H1 (cell line): Measurements from ENCODE around the gene SUSD6. TPM values are rescaled to one million over a fixed set of nuclear protein-coding genes. Genes with fewer than 3 reads are reported as not detected.

Experiments used
- CTCF ChIA-PET: fragments of 300-600 bp; sonication (Branson Sonifier 250); formaldehyde crosslinking; loops from one replicate; lab custom pipeline; 2021; ENCODE audit not compliant: partially characterized antibody; lab: Charles Lee
- POLR2A ChIA-PET: fragments of 300-600 bp; sonication (Branson Sonifier 250); formaldehyde crosslinking; loops from one replicate; lab custom pipeline; 2021; ENCODE audit warnings: inconsistent platforms; ENCODE audit not compliant: partially characterized antibody; lab: Charles Lee
- DNase-seq, 2 experiments: peaks; one replicate each; pipeline versions ENCODE4 v3.0.0 to v3.0.0-alpha.2; 2010 to 2022; ENCODE audit warnings: low spot score in 2 of 2, low read depth in 1 of 2, mixed read lengths in 1 of 2
- FAIRE-seq: peaks from 2 replicates; lab custom pipeline; 2011; peaks lifted over from hg19 to GRCh38; lab: Jason Lieb, UNC
- H2AFZ ChIP-seq: 2 replicates; pipeline ENCODE4 v1.8.1; 2012; ENCODE audit warnings: low read length, inconsistent platforms
- H2AK5ac ChIP-seq: 2 replicates; pipeline ENCODE4 v1.6.1; 2013; ENCODE audit warnings: low read depth, low read length
- H2BK120ac ChIP-seq: replicated peaks from 2 replicates; pipeline ENCODE3; 2013; ENCODE audit warnings: low read depth, low read length, inconsistent platforms
- H2BK12ac ChIP-seq: 2 replicates; pipeline ENCODE4 v1.6.1; 2013; ENCODE audit warnings: low read depth, low read length
- H2BK15ac ChIP-seq: 2 replicates; pipeline ENCODE4 v1.6.1; 2013; ENCODE audit warnings: low read length
- H2BK20ac ChIP-seq: 2 replicates; pipeline ENCODE4 v1.6.1; 2013; ENCODE audit warnings: low read length
- H2BK5ac ChIP-seq: 2 replicates; pipeline ENCODE4 v1.6.1; 2013; ENCODE audit warnings: low read depth, low read length
- H3K14ac ChIP-seq: 2 replicates; pipeline ENCODE4 v1.6.1; 2013; ENCODE audit warnings: inconsistent platforms; ENCODE audit not compliant: insufficient read length
- H3K18ac ChIP-seq: 2 replicates; pipeline ENCODE4 v1.6.1; 2013; ENCODE audit warnings: low read length; ENCODE audit errors: extremely low read depth
- H3K23ac ChIP-seq: 2 replicates; pipeline ENCODE4 v1.6.1; 2013; ENCODE audit warnings: inconsistent platforms; ENCODE audit not compliant: insufficient read length
- H3K23me2 ChIP-seq: 2 replicates; pipeline ENCODE4 v1.6.1; 2013; ENCODE audit warnings: low read depth, low read length
- H3K27ac ChIP-seq: 2 replicates; pipeline ENCODE4 v1.6.1; 2011; ENCODE audit warnings: low read depth, low read length, inconsistent platforms
- H3K27me3 ChIP-seq, 4 experiments: replicated peaks in 1 of 4; 1 replicate in 1 of 4; 2 replicates in 3 of 4; pipeline versions ENCODE4 v1.6.1 to v1.8.1; 2011 to 2013; ENCODE audit warnings: low read length in 3 of 4, mild to moderate bottlenecking in 3 of 4, inconsistent platforms in 2 of 4, mixed read lengths in 2 of 4, moderate library complexity in 1 of 4; ENCODE audit not compliant: control insufficient read depth in 3 of 4, insufficient read depth in 3 of 4; ENCODE audit errors: extremely low read depth in 1 of 4
- H3K36me3 ChIP-seq, 4 experiments: 2 replicates each; pipeline versions ENCODE4 v1.6.1 to v1.8.1; 2011 to 2013; ENCODE audit warnings: mild to moderate bottlenecking in 4 of 4, low read length in 3 of 4, moderate library complexity in 2 of 4, control low read depth in 1 of 4, inconsistent platforms in 1 of 4; ENCODE audit not compliant: insufficient read depth in 4 of 4, control insufficient read depth in 2 of 4
- H3K4ac ChIP-seq: replicated peaks from 2 replicates; pipeline ENCODE3; 2013; ENCODE audit warnings: low read length, low read depth, mixed read lengths, inconsistent platforms; ENCODE audit not compliant: insufficient read length
- H3K4me1 ChIP-seq, 4 experiments: replicated peaks in 1 of 4; 1 replicate in 1 of 4; 2 replicates in 3 of 4; pipeline versions ENCODE4 v1.6.1 to v1.8.1; 2011 to 2013; ENCODE audit warnings: low read length in 3 of 4, inconsistent platforms in 2 of 4, mixed read lengths in 1 of 4; ENCODE audit not compliant: insufficient read depth in 4 of 4, control insufficient read depth in 3 of 4
- H3K4me2 ChIP-seq, 2 experiments: 2 replicates each; pipeline versions ENCODE4 v1.6.1 to v1.8.1; 2011 to 2013; ENCODE audit warnings: low read depth in 2 of 2, low read length in 2 of 2, control low read depth in 1 of 2, inconsistent platforms in 1 of 2, mild to moderate bottlenecking in 1 of 2; ENCODE audit not compliant: insufficient read depth in 1 of 2
- H3K4me3 ChIP-seq, 4 experiments: fragments of 200-600, 300-600 bp in 1 of 4; sonication (generic), shearing (Covaris generic), sonication (Bioruptor Twin) in 1 of 4; 2 replicates each; pipeline versions ENCODE4 v1.5.1 to v1.8.1; 2011 to 2016; ENCODE audit warnings: low read length in 4 of 4, low read depth in 3 of 4, control low read depth in 2 of 4, inconsistent platforms in 2 of 4, mild to moderate bottlenecking in 2 of 4, mixed read lengths in 1 of 4, moderate library complexity in 1 of 4; ENCODE audit not compliant: insufficient read depth in 2 of 4; ENCODE audit errors: extremely low read depth in 1 of 4
- H3K56ac ChIP-seq: replicated peaks from 2 replicates; pipeline ENCODE3; 2013; ENCODE audit warnings: low read depth, mild to moderate bottlenecking, mixed read lengths, low read length, inconsistent platforms; ENCODE audit not compliant: insufficient read length
- H3K79me1 ChIP-seq: 2 replicates; pipeline ENCODE4 v1.6.1; 2013; ENCODE audit warnings: low read depth, low read length, control low read depth
- H3K79me2 ChIP-seq, 2 experiments: 2 replicates each; pipeline versions ENCODE4 v1.6.1 to v1.8.1; 2012 to 2013; ENCODE audit warnings: low read length in 2 of 2, mild to moderate bottlenecking in 2 of 2, inconsistent platforms in 1 of 2; ENCODE audit not compliant: insufficient read depth in 2 of 2, control insufficient read depth in 1 of 2
- H3K9ac ChIP-seq, 4 experiments: replicated peaks in 1 of 4; 1 replicate in 1 of 4; 2 replicates in 3 of 4; pipeline versions ENCODE4 v1.6.1 to v1.8.1; 2011 to 2013; ENCODE audit warnings: low read depth in 3 of 4, low read length in 3 of 4, control low read depth in 2 of 4, mild to moderate bottlenecking in 2 of 4, moderate library complexity in 2 of 4, inconsistent platforms in 1 of 4; ENCODE audit errors: extremely low read depth in 1 of 4
- H3K9me3 ChIP-seq, 2 experiments: 2 replicates each; pipeline versions ENCODE4 v1.6.1 to v1.8.1; 2012 to 2013; ENCODE audit warnings: mild to moderate bottlenecking in 2 of 2, moderate library complexity in 2 of 2, control low read depth in 1 of 2, inconsistent platforms in 1 of 2, low read depth in 1 of 2, low read length in 1 of 2, mixed read lengths in 1 of 2; ENCODE audit not compliant: insufficient read depth in 2 of 2
- H4K20me1 ChIP-seq, 2 experiments: replicated peaks in 1 of 2; 2 replicates each; pipeline versions ENCODE3 to v1.8.1; 2011 to 2013; ENCODE audit warnings: inconsistent platforms in 2 of 2, low read length in 2 of 2, mild to moderate bottlenecking in 1 of 2; ENCODE audit not compliant: insufficient read depth in 2 of 2, control insufficient read depth in 1 of 2
- H4K5ac ChIP-seq: 2 replicates; pipeline ENCODE4 v1.6.1; 2013; ENCODE audit warnings: low read length, low read depth, mixed read lengths, inconsistent platforms; ENCODE audit not compliant: insufficient read length
- H4K8ac ChIP-seq: 2 replicates; pipeline ENCODE4 v1.8.0; 2013; ENCODE audit warnings: mild to moderate bottlenecking, moderate library complexity, low read length, inconsistent platforms; ENCODE audit not compliant: insufficient read depth; ENCODE audit errors: extremely low read depth
- H4K91ac ChIP-seq: replicated peaks from 2 replicates; pipeline ENCODE3; 2013; ENCODE audit warnings: low read length, mixed read lengths, inconsistent platforms; ENCODE audit not compliant: insufficient read length
- RXRA ChIP-seq: IDR thresholded peaks from 2 replicates; pipeline ENCODE4 v1.6.1; 2011; ENCODE audit warnings: low read depth, mild to moderate bottlenecking, low read length, moderate library complexity; ENCODE audit not compliant: insufficient read depth
- WGBS, 2 experiments: shearing (Covaris generic) in 1 of 2; methylation state at CpG; one replicate each; pipeline versions ENCODE4 v1.1.6 to v1.1.7; 2013 to 2015; ENCODE audit warnings: low lambda C conversion rate in 2 of 2, mixed read lengths in 2 of 2, inconsistent platforms in 1 of 2, low coverage in 1 of 2, missing lambda C conversion rate in 1 of 2; ENCODE audit not compliant: insufficient replicate concordance in 2 of 2, insufficient coverage in 1 of 2, insufficient read length in 1 of 2; ENCODE audit errors: extremely low coverage in 1 of 2, missing lambda C conversion rate in 1 of 2; 5-methylcytosine and 5-hydroxymethylcytosine counted together
- polyA plus RNA-seq, 7 experiments: library from polyadenylated mRNA; depleted of rRNA in 3 of 7; stranded (reverse) in 5 of 7; unstranded in 2 of 7; fragments of >200 nt in 5 of 7; fragments of 200-250 nt in 2 of 7; gene quantifications; 1 replicate in 5 of 7; 2 replicates in 1 of 7; 4 replicates in 1 of 7; pipeline versions ENCODE4 v1.2.1 to v1.2.3, GENCODE V29; 2011 to 2013; ENCODE audit warnings: missing spikeins in 2 of 7, mixed read lengths in 2 of 7
- total RNA-seq: library from RNA; stranded (reverse); fragmentation: NEBNext Ultra II Directional; extraction: Animal tissue kit (Norgen Biotek cat#: 25700); gene quantifications from 2 replicates; pipeline ENCODE4 v1.2.1, GENCODE V29; 2021

Gene SUSD6
- total and polyA plus RNA-seq, 2 of the 8 experiments (the other 6 are each of a cell fraction or from before 2014, with no cell fraction given), result 3.0 to 3.8 TPM

- no peak overlapping the region for H3K4ac ChIP-seq
- H3K23ac ChIP-seq, result no peak overlapping the region
- FAIRE-seq, result no peak
- no peak overlapping the region for H3K9ac ChIP-seq
- H2AFZ ChIP-seq, result no peak overlapping the region
- no peak overlapping the region for H3K56ac ChIP-seq
- 0 out of 2 replicates have a peak, but pooled peaks cover 2% of the 10 kb centered on the region for H3K79me1 ChIP-seq
- H2AK5ac ChIP-seq, result no peak overlapping the region
- H4K8ac ChIP-seq, result no peak overlapping the region
- H4K5ac ChIP-seq, result no peak overlapping the region
- WGBS, 2 experiments, result 82% methylated on average over 2 of the region's 2 CpGs; no CpG with 5 or more reads in 1 of the 2 experiments
- H3K4me1 ChIP-seq, result peaks cover 0 to 4% (median 0%) of the 10 kb centered on the region in 4 experiments; a peak in 1 of 7 replicates
- no peak overlapping the region for H2BK120ac ChIP-seq
- H3K4me3 ChIP-seq, result no peak overlapping the region
- no peaks in the 10 kb centered on the region for H3K79me2 ChIP-seq
- no peak overlapping the region for H2BK5ac ChIP-seq
- ChIA-PET POLR2A (no interaction called here), CTCF (no interaction called here)
- no peaks in the 10 kb centered on the region; a peak in 1 of 8 replicates for H3K36me3 ChIP-seq
- H3K9me3 ChIP-seq, result no peaks in the 10 kb centered on the region
- H4K91ac ChIP-seq, result no peak overlapping the region
- H2BK20ac ChIP-seq, result no peak overlapping the region
- no peak overlapping the region for H2BK12ac ChIP-seq
- TF ChIP-seq RXRA, result no peak
- H3K23me2 ChIP-seq, result no peaks in the 10 kb centered on the region
- no peaks in the 10 kb centered on the region for H3K27me3 ChIP-seq
- no peak overlapping the region for H3K18ac ChIP-seq
- H4K20me1 ChIP-seq, result no peaks in the 10 kb centered on the region
- no peak overlapping the region for H3K27ac ChIP-seq
- H2BK15ac ChIP-seq, result no peak overlapping the region
- H3K4me2 ChIP-seq, result no peak overlapping the region
- no peak for DNase-seq
- no peak overlapping the region for H3K14ac ChIP-seq
Observed at GRCh38 chr14:69666690-69667211, 55.4 kb downstream of the SUSD6 start.
